NCI-H1417 (cell line): ENCODE results near the gene TMEM217.
"Not testable (repeated sequence)": the region's sequence is repeated elsewhere in the genome, so short reads cannot be mapped to it uniquely, and the experiment has no call there.

Experiments
- DNase-seq, 3 experiments: peaks; one replicate each; lab custom pipeline; 2025; lab: John Stamatoyannopoulos, UW

The TMEM217 gene

GRCh38 chr6:37257634-37258404 lies at the start of gene TMEM217, which contains the start of gene TBC1D22B:
TMEM217 (minus strand) TSS chr6:37258144; CDS start chr6:37219030, 39,114 bp downstream.
TBC1D22B (plus strand) TSS chr6:37257772; CDS start chr6:37257918, 146 bp downstream.
- DNase-seq: peak; percentile 92 to 95 (median 94)

- DNase-seq: not testable (repeated sequence)
Measured at GRCh38 chr6:37307484-37307883, 49.5 kb upstream of the TMEM217 start.

GRCh38 chr6:37306624-37307222 lies 48.8 kb upstream of the TMEM217 start:
- peak; percentile 28 to 68 (median 66) for DNase-seq

- DNase-seq: peak in 1 of 3 experiments; percentile 14
Measured at GRCh38 chr6:37305841-37306425, 48.0 kb upstream of the TMEM217 start.

GRCh38 chr6:37304766-37305165 lies 46.8 kb upstream of the TMEM217 start:
- no peak for DNase-seq

- peak in 2 of 3 experiments; percentile 17 to 25 for DNase-seq
Measured at GRCh38 chr6:37303891-37304503, 46.1 kb upstream of the TMEM217 start.

GRCh38 chr6:37303091-37303660 lies 45.2 kb upstream of the TMEM217 start:
- no peak for DNase-seq

GRCh38 chr6:37302086-37302686 lies 44.2 kb upstream of the TMEM217 start:
- no peak for DNase-seq

- DNase-seq: no peak
Measured at GRCh38 chr6:37299990-37300389, 42.0 kb upstream of the TMEM217 start.

GRCh38 chr6:37298958-37299357 lies 41.0 kb upstream of the TMEM217 start:
- no peak for DNase-seq

- not testable (repeated sequence) for DNase-seq
Measured at GRCh38 chr6:37297637-37298036, 39.7 kb upstream of the TMEM217 start.

GRCh38 chr6:37293426-37293825 lies 35.5 kb upstream of the TMEM217 start:
- no peak for DNase-seq

- DNase-seq: peak in 1 of 3 experiments; percentile 26
Measured at GRCh38 chr6:37289931-37290330, 32.0 kb upstream of the TMEM217 start.

GRCh38 chr6:37288247-37288646 lies 30.3 kb upstream of the TMEM217 start:
- no peak for DNase-seq

- no peak for DNase-seq
Measured at GRCh38 chr6:37287519-37288157, 29.7 kb upstream of the TMEM217 start.

- no peak for DNase-seq
Measured at GRCh38 chr6:37285861-37286311, 27.9 kb upstream of the TMEM217 start.

- no peak for DNase-seq
Measured at GRCh38 chr6:37284781-37285180, 26.8 kb upstream of the TMEM217 start.

GRCh38 chr6:37283671-37284151 lies 25.8 kb upstream of the TMEM217 start:
- no peak for DNase-seq

GRCh38 chr6:37283268-37283667 lies 25.3 kb upstream of the TMEM217 start:
- no peak for DNase-seq

GRCh38 chr6:37282371-37282770 lies 24.4 kb upstream of the TMEM217 start:
- no peak for DNase-seq
